Measurements from ENCODE around the gene FGF19. TPM values are rescaled to one million over a fixed set of nuclear protein-coding genes. Genes with fewer than 3 reads are reported as not detected.

FGF19 gene
- total RNA-seq, 2 donors from 2014 or later: 0.37 to 0.40 TPM

DNA sequence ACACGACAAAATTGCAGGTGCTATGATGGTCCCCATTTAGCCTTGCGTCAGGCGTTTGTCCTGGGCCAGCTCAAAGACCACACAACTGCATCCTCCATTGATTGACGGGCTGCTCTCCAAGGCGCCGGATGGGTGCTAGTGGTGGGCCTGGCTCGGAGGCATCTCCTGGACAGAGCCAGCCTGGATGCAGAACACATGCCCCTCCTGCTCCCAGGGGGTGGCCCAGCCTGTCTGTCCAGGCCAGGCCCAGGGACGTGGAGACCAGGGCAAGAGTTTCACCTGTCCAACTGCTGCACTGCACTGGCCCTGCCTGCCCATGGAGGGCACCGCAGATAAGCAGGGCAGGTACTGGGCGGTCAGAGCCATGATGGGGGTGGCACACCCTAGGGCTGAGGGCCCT, 23.4 kb upstream of the FGF19 start:
- TF ChIP-seq, protein P1, sequence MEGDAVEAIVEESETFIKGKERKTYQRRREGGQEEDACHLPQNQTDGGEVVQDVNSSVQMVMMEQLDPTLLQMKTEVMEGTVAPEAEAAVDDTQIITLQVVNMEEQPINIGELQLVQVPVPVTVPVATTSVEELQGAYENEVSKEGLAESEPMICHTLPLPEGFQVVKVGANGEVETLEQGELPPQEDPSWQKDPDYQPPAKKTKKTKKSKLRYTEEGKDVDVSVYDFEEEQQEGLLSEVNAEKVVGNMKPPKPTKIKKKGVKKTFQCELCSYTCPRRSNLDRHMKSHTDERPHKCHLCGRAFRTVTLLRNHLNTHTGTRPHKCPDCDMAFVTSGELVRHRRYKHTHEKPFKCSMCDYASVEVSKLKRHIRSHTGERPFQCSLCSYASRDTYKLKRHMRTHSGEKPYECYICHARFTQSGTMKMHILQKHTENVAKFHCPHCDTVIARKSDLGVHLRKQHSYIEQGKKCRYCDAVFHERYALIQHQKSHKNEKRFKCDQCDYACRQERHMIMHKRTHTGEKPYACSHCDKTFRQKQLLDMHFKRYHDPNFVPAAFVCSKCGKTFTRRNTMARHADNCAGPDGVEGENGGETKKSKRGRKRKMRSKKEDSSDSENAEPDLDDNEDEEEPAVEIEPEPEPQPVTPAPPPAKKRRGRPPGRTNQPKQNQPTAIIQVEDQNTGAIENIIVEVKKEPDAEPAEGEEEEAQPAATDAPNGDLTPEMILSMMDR (conservative IDR thresholded peaks at IDR 0.05): no peak
- Mint-ChIP-seq H3K4me3 (no peak overlapping the region), H3K4me1 (peaks cover 3% of the 10 kb centered on the region), H3K36me3 (ENCODE audit: low read depth) (no peaks in the 10 kb centered on the region), H3K9me3 (no peaks in the 10 kb centered on the region), H3K27me3 (ENCODE audit: insufficient read depth) (peaks cover 7% of the 10 kb centered on the region), H3K27ac (no peak overlapping the region)
- Histone ChIP-seq H3K9ac (ENCODE audit: extremely low read depth, low read length, poor library complexity, severe bottlenecking) (no peak overlapping the region), H3K4me3 (ENCODE audit: low read length) (no peak overlapping the region), H3K9me3 (ENCODE audit: control insufficient read depth, low read length) (no peaks in the 10 kb centered on the region), H3K4me1 (ENCODE audit: control insufficient read depth, insufficient read depth, low read length) (no peaks in the 10 kb centered on the region), H3K27me3 (ENCODE audit: control insufficient read depth, insufficient read depth, low read length, poor library complexity, severe bottlenecking) (no peaks in the 10 kb centered on the region), H3K36me3 (ENCODE audit: control insufficient read depth, insufficient read depth, low read length) (no peaks in the 10 kb centered on the region), H3K27ac (ENCODE audit: low read depth, low read length) (no peak overlapping the region)
- 94 to 95% methylated on average over 6 to 10 of the region's 10 CpGs for WGBS, 2 experiments (ENCODE audit: insufficient coverage in 1 of 2, insufficient read length in 1 of 2)
- no peak for DNase-seq

GRCh38 chr11:69726481-69726880, 22.7 kb upstream of the FGF19 start:
- Mint-ChIP-seq H3K9me3 (no peaks in the 10 kb centered on the region), H3K27me3 (ENCODE audit: insufficient read depth) (peaks cover 9% of the 10 kb centered on the region), H3K27ac (no peak overlapping the region), H3K4me3 (no peak overlapping the region), H3K36me3 (ENCODE audit: low read depth) (no peaks in the 10 kb centered on the region), H3K4me1 (no peaks in the 10 kb centered on the region)
- Histone ChIP-seq H3K9ac (ENCODE audit: extremely low read depth, low read length, poor library complexity, severe bottlenecking) (no peak overlapping the region), H3K9me3 (ENCODE audit: control insufficient read depth, low read length) (no peaks in the 10 kb centered on the region), H3K4me1 (ENCODE audit: control insufficient read depth, insufficient read depth, low read length) (no peaks in the 10 kb centered on the region), H3K27ac (ENCODE audit: low read depth, low read length) (no peak overlapping the region), H3K27me3 (ENCODE audit: control insufficient read depth, insufficient read depth, low read length, poor library complexity, severe bottlenecking) (no peaks in the 10 kb centered on the region), H3K36me3 (ENCODE audit: control insufficient read depth, insufficient read depth, low read length) (no peaks in the 10 kb centered on the region), H3K4me3 (ENCODE audit: low read length) (no peak overlapping the region)
- peak; percentile 49 for DNase-seq
- 89 to 96% methylated on average over 7 to 18 of the region's 18 CpGs for WGBS, 2 experiments (ENCODE audit: insufficient coverage in 1 of 2, insufficient read length in 1 of 2)
- TF ChIP-seq, protein P1 (conservative IDR thresholded peaks at IDR 0.05): no peak

DNA sequence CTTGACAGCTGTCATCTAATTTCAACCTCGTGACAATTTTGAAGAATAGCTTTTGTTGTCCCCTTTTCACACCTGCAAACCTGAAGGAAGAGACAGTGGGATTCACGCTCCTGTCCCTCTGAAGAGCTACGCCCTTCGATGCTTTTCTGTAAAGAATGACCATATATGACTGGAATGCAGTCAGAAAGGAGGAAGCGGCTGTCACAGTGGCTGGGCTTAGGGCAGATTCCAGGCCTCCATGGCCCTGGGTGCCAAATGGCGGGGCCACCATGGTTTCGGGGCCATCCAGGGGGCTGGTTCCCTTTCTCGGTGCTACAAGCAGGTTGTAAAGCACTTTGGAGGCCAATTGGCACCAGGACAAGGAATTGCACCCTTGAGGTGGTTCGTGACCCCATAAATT, 22.2 kb upstream of the FGF19 start:
- TF ChIP-seq, protein P1 (conservative IDR thresholded peaks at IDR 0.05): no peak
- Histone ChIP-seq H3K9ac (ENCODE audit: extremely low read depth, low read length, poor library complexity, severe bottlenecking) (no peak overlapping the region), H3K4me1 (ENCODE audit: control insufficient read depth, insufficient read depth, low read length) (no peaks in the 10 kb centered on the region), H3K27ac (ENCODE audit: low read depth, low read length) (no peak overlapping the region), H3K36me3 (ENCODE audit: control insufficient read depth, insufficient read depth, low read length) (no peaks in the 10 kb centered on the region), H3K27me3 (ENCODE audit: control insufficient read depth, insufficient read depth, low read length, poor library complexity, severe bottlenecking) (no peaks in the 10 kb centered on the region), H3K4me3 (ENCODE audit: low read length) (no peak overlapping the region), H3K9me3 (ENCODE audit: control insufficient read depth, low read length) (no peaks in the 10 kb centered on the region)
- H3K27ac Mint-ChIP-seq: peak overlapping the region; percentile 21
- no peak overlapping the region for H3K4me3 Mint-ChIP-seq
- 85 to 87% methylated on average over 5 to 9 of the region's 9 CpGs for WGBS, 2 experiments (ENCODE audit: insufficient coverage in 1 of 2, insufficient read length in 1 of 2)
- peaks cover 9% of the 10 kb centered on the region for H3K27me3 Mint-ChIP-seq (ENCODE audit: insufficient read depth)
- H3K36me3 Mint-ChIP-seq (ENCODE audit: low read depth): no peaks in the 10 kb centered on the region
- H3K4me1 Mint-ChIP-seq: no peaks in the 10 kb centered on the region
- DNase-seq: peak; percentile 54
- H3K9me3 Mint-ChIP-seq: no peaks in the 10 kb centered on the region

All from endodermal cell (in vitro differentiated cells).